ENCODE measurements around the gene UTP20. TPM values are rescaled to one million over a fixed set of nuclear protein-coding genes. Genes with fewer than 3 reads are reported as not detected.

Gene UTP20
- total and polyA plus RNA-seq, 2 donors (not counting 3 experiments of a cell fraction or from before 2014, with no cell fraction given) = 4.6 to 23.1 TPM

- Histone ChIP-seq H3K27me3 (ENCODE audit: control insufficient read depth in 2 of 2, insufficient read depth in 2 of 2, low read length in 2 of 2) (no peaks in the 10 kb centered on the region), H2AFZ (ENCODE audit: low read depth, low read length) (no peak overlapping the region), H3K4me2 (ENCODE audit: insufficient read depth, low read length) (no peak overlapping the region), H3K27ac (ENCODE audit: insufficient read depth, low read depth, low read length) (no peak overlapping the region), H3K36me3 (ENCODE audit: control insufficient read depth in 2 of 2, extremely low read depth in 1 of 2, insufficient read depth in 2 of 2, low read length in 2 of 2) (peaks cover 0 to 5% of the 10 kb centered on the region in 2 experiments), H3K9me1 (replicated peaks; ENCODE audit: control insufficient read depth, extremely low read depth, insufficient read depth, low read length) (no peaks in the 10 kb centered on the region), H3K9me3 (replicated peaks; ENCODE audit: control insufficient read depth, insufficient read depth, low read length) (no peaks in the 10 kb centered on the region), H3K79me2 (ENCODE audit: control insufficient read depth, insufficient read depth, low read length) (no peaks in the 10 kb centered on the region), H3K4me1 (ENCODE audit: control insufficient read depth, extremely low read depth, insufficient read depth, low read length) (no peaks in the 10 kb centered on the region), H3K9ac (replicated peaks; ENCODE audit: extremely low read depth, insufficient read depth, low read length) (no peak overlapping the region), H4K20me1 (replicated peaks; ENCODE audit: control insufficient read depth, extremely low read depth, insufficient read depth, low read length) (no peaks in the 10 kb centered on the region), H3K4me3 (replicated peaks in 1 of 3; ENCODE audit: insufficient read depth in 1 of 3, low read depth in 1 of 3, low read length in 3 of 3) (no peak overlapping the region)
- CTCF ChIA-PET = no interaction called here
- POLR2A ChIA-PET = no interaction called here
- DNase-seq (ENCODE audit: low read depth, low spot score) = no peak
- no TSS peak for BruUV-seq (replicated peaks)
- dilution Hi-C loops (cut with MboI; ENCODE audit: extremely low pct_ligation_motif_present, low sequenced_read_pairs) = no loop called here
- TF ChIP-seq JUN (IDR thresholded peaks at IDR 0.05; ENCODE audit: borderline replicate concordance, insufficient read depth, insufficient read length, low read depth) (no peak), POLR2AphosphoS5 (IDR thresholded peaks at IDR 0.05; ENCODE audit: insufficient read depth, low read depth, low read length) (no peak), POLR2A (IDR thresholded peaks at IDR 0.05; ENCODE audit: low read depth, low read length) (no peak), FOS (IDR thresholded peaks at IDR 0.05; ENCODE audit: borderline replicate concordance, insufficient read depth, low read length) (no peak), GATA2 (IDR thresholded peaks at IDR 0.05; ENCODE audit: insufficient read depth, insufficient read length, low read depth, low read length) (no peak), CTCF (IDR thresholded peaks at IDR 0.05; ENCODE audit: extremely low read depth in 1 of 2, insufficient read depth in 1 of 2, low read depth in 1 of 2, low read length in 2 of 2) (no peak), EZH2 (IDR thresholded peaks at IDR 0.05; ENCODE audit: borderline replicate concordance, low read depth, low read length, severe bottlenecking) (no peak), MAX (IDR thresholded peaks at IDR 0.05; ENCODE audit: insufficient read depth, insufficient read length) (no peak), MYC (IDR thresholded peaks at IDR 0.05; ENCODE audit: low read depth, low read length) (no peak)
- intact Hi-C loops (cut with micrococcal nuclease) = no loop called here
- FAIRE-seq = no peak
These were observed 71.8 kb downstream of the UTP20 start for GRCh38 chr12:101351682-101352081.

All from endothelial cell of umbilical vein (primary cell).